GM19099 (cell line): ENCODE data around the gene WWOX.

Source experiments
- POLR2A ChIP-seq: IDR thresholded peaks from 3 replicates; pipeline ENCODE4 v1.6.1; 2011; ENCODE audit warnings: low read depth; ENCODE audit not compliant: insufficient read length; ENCODE audit errors: extremely low read depth

The WWOX gene

GRCh38 chr16:78244131-78244895 lies 144.9 kb downstream of the WWOX start:
- no peak for TF ChIP-seq POLR2A

GRCh38 chr16:78246559-78246958 lies 147.1 kb downstream of the WWOX start:
- no peak for TF ChIP-seq POLR2A

GRCh38 chr16:78249056-78249455 lies 149.6 kb downstream of the WWOX start:
- no peak for TF ChIP-seq POLR2A

GRCh38 chr16:78249832-78250231 lies 150.4 kb downstream of the WWOX start:
- no peak for TF ChIP-seq POLR2A

- TF ChIP-seq POLR2A = no peak
These were observed 151.7 kb downstream of the WWOX start for GRCh38 chr16:78251115-78251514.

GRCh38 chr16:78252757-78253156 lies 153.3 kb downstream of the WWOX start:
- TF ChIP-seq POLR2A = no peak

GRCh38 chr16:78254841-78255240 lies 155.4 kb downstream of the WWOX start:
- TF ChIP-seq POLR2A = no peak

GRCh38 chr16:78256686-78257375 lies 157.4 kb downstream of the WWOX start:
- TF ChIP-seq POLR2A = no peak

- no peak for TF ChIP-seq POLR2A
These were observed 157.9 kb downstream of the WWOX start for GRCh38 chr16:78257376-78257728.

GRCh38 chr16:78258375-78259065 lies 159.1 kb downstream of the WWOX start:
- no peak for TF ChIP-seq POLR2A

- no peak for TF ChIP-seq POLR2A
These were observed 160.4 kb downstream of the WWOX start for GRCh38 chr16:78259873-78260272.

- no peak for TF ChIP-seq POLR2A
These were observed 165.2 kb downstream of the WWOX start for GRCh38 chr16:78264642-78265041.

GRCh38 chr16:78269256-78269655 lies 169.8 kb downstream of the WWOX start:
- TF ChIP-seq POLR2A = no peak

GRCh38 chr16:78271981-78272380 lies 172.5 kb downstream of the WWOX start:
- no peak for TF ChIP-seq POLR2A

GRCh38 chr16:78274771-78275170 lies 175.3 kb downstream of the WWOX start:
- TF ChIP-seq POLR2A = no peak

GRCh38 chr16:78275420-78275819 lies 176.0 kb downstream of the WWOX start:
- no peak for TF ChIP-seq POLR2A

GRCh38 chr16:78277321-78278055 lies 178.0 kb downstream of the WWOX start:
- TF ChIP-seq POLR2A = no peak
